ENCODE data around the gene KIAA0753. TPM values are rescaled to one million over a fixed set of nuclear protein-coding genes. Genes with fewer than 3 reads are reported as not detected.
"Not testable (repeated sequence)": the region's sequence is repeated elsewhere in the genome, so short reads cannot be mapped to it uniquely, and the experiment has no call there.

KIAA0753 gene
- polyA plus RNA-seq, 1 donor from 2014 or later = 4.0 TPM

DNA sequence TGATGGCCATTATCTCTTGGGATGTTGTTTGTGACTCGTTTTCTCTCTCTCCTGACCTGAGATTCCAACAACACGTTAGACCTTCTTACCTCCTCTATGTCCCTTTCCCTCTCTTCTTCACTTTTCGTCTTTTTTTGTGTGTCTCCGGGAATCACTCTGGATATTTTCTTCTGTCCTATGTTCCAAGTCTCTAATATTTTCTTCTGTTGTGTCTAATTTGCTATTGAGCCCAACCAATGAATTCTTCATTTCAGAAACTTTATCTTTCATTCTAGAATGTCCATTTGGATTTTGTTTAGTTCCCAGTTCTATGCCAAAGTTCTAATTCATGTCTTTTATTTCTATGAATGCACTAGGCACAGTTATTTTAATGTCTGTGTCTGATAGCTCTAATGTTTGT lies 57.1 kb downstream of the KIAA0753 start:
- Mint-ChIP-seq H3K27me3 (no peaks in the 10 kb centered on the region), H3K4me1 (peaks cover 0 to 2% (median 0%) of the 10 kb centered on the region in 3 donors), H3K9me3 (peaks cover 2 to 7% (median 3%) of the 10 kb centered on the region in 3 donors), H3K27ac (no peak overlapping the region), H3K36me3 (peaks cover 38% of the 10 kb centered on the region), H3K4me3 (no peak overlapping the region)

DNA sequence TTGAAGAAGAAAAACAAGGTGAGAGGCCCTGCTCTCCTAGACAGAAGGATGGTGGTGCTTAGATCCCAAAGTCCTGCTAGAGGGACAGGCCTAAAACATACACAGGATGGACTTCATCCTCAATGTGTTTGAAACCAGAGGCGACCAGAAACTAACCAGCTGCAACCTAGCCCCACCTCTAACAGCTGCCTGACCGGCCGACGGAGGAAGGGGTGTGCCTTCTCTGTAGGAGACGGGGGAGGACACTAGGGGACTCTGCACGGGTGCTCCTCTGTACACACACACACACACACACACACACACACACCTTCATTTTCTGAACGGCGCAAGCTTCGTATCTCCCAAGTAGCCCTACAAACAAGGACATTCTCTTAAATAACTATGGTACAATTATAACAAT lies 59.9 kb downstream of the KIAA0753 start:
- H3K36me3 Mint-ChIP-seq = peaks cover 24% of the 10 kb centered on the region
- peaks cover 3 to 6% (median 4%) of the 10 kb centered on the region in 3 donors for H3K4me1 Mint-ChIP-seq

DNA sequence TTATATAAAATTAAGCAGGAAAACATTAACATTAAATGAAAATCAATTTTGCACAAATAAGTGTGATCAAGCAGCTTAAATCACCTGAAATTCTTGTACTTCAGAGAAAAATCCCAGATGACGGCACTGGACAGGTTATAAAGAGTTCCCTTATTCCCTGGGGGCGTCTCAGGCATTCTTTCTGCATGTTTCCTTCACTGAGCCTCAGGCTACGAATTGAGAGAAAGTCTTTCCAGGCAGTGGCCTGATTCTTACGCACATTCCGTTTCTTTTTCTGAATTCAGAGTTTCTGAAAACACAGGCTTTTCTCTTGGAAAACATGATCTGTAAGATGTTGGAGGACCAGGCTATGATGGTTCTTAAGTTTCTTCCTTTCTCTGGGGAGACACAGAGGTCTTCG lies 62.0 kb downstream of the KIAA0753 start:
- Mint-ChIP-seq H3K27ac (no peak overlapping the region), H3K27me3 (no peaks in the 10 kb centered on the region), H3K4me3 (no peak overlapping the region), H3K9me3 (no peaks in the 10 kb centered on the region), H3K4me1 (peaks cover 12 to 16% (median 13%) of the 10 kb centered on the region in 3 donors), H3K36me3 (peaks cover 13% of the 10 kb centered on the region)

More for the DNA sequence above, 59.9 kb downstream of the KIAA0753 start:
- Mint-ChIP-seq H3K4me3 (no peak overlapping the region), H3K9me3 (peaks cover under 1 to 2% (median 2%) of the 10 kb centered on the region in 3 donors), H3K27me3 (no peaks in the 10 kb centered on the region), H3K27ac (no peak overlapping the region)

DNA sequence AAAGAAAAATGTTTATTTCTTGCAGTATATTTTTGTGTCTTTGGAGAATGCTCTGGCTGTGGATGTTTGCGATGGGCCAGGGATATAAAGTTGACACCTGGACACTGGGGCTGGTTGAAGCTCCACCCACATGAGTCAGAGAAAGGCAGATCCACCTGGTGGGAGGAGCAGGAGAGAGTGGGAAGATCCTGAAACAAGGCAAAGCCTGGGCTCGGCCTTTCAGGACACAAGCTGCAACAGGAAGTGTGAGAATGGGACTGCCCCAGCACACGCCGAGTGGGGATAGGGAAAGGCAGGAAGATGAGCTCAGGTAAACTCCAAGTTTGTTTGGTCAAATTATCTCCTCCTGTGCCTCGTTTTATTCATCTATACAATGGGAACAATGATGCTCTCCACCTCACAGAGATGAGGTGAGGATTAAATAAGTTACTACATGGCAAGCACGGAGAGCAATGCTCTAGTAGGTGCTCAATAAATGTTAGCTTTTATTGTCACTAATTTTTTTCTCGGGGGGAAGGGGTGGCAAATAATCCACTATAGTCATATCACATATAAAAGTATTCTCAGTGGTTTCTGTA lies 62.7 kb downstream of the KIAA0753 start:
- Mint-ChIP-seq H3K9me3 (no peaks in the 10 kb centered on the region), H3K4me1 (peaks cover 12 to 15% (median 13%) of the 10 kb centered on the region in 3 donors), H3K4me3 (no peak overlapping the region), H3K27me3 (no peaks in the 10 kb centered on the region), H3K27ac (no peak overlapping the region), H3K36me3 (peaks cover 10% of the 10 kb centered on the region)

DNA sequence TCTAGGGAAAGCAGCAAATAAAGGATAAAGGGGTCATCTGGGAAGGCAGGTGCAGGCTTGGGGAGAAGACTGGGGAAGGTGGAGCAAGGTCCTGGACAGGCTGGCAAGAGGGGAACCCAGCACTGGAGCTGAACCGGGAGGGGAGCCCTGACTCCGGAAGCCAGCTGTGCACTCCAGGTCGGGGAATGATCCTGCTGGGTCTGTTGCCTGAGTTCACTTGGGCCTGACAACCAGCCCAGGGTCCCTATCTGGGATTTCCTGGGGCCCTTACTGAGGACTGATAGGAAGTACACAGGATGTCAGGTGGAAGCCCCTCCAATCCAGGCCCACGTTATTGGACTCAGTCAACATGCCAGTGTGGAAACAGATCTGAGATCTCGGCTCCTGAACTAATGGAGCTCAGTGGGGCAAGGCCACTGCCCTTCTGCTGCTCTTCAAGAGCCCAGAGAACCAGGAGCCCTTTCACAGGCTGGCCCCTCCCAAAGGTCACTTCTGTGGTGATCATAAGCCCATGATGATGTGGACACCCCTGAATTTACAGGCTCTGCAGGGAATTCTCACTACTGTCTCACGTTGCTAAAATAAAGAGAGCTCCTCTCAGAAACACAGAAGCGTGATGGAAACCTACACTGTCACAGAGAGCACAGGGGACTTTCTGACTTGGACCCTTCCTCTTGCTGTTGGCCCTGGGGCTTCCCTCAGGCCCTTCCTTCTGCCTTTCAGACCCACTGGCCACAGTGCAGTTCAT lies 64.3 kb downstream of the KIAA0753 start:
- Mint-ChIP-seq H3K36me3 (peaks cover 5% of the 10 kb centered on the region), H3K27me3 (no peaks in the 10 kb centered on the region), H3K9me3 (no peaks in the 10 kb centered on the region), H3K4me1 (peaks cover 12 to 15% (median 13%) of the 10 kb centered on the region in 3 donors), H3K4me3 (peak overlapping the region in 1 of 4 donors; percentile 88), H3K27ac (peak overlapping the region in 2 of 3 donors; percentile 52 to 84)

DNA sequence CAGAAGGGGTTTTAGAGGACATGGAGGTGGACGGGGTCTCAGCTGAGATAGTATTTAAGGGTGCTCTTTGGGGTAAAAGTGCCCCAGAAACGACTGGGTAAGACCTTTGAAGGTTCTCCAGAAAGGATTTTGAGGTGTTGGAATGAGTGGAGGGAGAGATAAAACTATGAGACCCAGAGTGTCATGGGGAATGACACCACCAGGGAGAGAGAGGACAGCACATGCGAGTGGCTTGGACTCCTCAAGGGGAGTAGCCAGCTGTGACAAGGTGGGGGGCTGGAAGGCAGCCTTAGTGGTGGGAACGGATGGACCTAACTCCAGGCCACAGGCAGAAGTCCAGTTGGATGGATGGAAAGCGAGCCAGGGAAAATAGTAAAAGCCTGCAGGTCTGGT lies 64.9 kb downstream of the KIAA0753 start:
- H3K36me3 Mint-ChIP-seq = peaks cover 5% of the 10 kb centered on the region
- peak overlapping the region in 1 of 3 donors; percentile 52 for H3K27ac Mint-ChIP-seq
- H3K4me1 Mint-ChIP-seq = peaks cover 12 to 15% (median 13%) of the 10 kb centered on the region in 3 donors
- H3K4me3 Mint-ChIP-seq = peak overlapping the region in 3 of 4 donors; percentile 60 to 89 (median 88)
- no peaks in the 10 kb centered on the region for H3K27me3 Mint-ChIP-seq
- no peaks in the 10 kb centered on the region for H3K9me3 Mint-ChIP-seq

DNA sequence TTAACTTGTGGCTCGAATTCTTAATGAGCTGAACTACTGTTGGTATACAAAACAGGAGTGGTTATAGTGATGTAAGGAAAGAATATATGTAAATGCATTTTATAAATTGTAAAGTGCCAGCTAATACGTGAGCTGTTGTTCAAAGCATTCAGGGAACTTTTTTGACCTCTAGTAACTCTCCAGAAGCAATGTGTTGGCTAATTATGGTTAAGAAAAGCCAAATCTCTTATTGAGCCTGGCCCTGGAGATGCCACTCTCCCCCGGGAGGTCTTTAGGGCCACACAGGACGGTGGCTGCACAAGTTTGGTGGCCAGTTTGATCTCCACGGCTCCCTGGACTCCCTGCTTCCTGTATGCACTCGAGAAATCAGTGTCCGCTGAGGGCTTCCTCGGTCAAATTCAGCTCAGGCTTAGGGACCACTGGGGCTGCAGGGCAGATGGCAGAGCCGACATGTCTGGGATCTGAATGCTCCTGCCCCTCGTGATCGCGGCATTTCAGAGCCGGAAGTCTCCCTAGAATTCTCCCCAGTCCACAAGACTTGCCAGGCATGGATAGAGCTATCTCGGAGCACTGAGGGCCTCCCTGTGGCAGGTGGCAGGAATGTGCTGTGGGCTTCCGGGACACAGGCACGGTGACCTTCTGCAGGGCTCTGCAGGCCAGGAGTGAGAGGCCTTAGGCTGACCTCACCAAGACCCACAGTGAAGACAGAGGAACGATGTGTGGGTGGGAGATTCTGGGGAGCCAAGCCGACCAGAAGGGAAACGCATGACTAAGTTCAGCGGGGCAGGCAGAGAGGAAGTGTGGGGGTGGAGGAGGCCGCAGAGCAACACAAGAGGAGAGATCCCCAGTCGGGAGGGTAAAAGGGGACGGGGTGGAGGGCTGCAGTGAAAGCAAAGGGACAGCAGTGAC lies 65.6 kb downstream of the KIAA0753 start:
- H3K4me1 Mint-ChIP-seq = peaks cover 12 to 15% (median 13%) of the 10 kb centered on the region in 3 donors

DNA sequence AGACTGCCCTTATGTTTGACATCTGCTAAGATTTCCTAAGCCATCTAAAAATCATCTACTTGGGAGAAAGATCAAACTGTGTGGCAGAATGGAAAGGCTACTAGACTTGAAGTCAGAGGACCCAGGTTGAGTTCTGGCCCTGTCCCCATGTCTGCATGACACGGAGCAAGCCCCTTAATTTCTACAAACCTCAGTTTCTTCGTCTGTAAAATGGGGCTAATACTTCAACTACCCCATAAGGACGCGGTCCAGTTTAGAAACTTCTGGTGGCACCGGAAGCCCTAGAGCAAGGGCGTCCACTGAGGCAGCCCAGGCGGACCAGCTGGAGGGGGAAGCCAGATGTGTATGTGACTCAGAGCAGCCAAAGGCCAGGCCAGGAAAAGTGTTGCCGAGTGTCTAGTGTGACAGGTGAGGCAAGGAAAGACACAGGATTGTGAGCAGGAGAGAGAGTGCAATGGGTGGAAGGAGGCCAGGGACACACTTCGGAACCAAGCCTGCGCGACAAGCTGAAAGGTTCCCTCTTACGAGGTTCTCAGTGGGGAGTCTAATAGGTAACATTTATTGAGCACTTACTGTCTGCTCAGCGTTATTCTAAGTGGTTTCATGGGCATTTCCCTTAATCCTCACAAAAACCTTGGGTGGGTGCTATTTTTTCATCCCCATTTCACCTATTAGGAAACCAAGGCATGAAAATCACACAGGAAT lies 66.4 kb downstream of the KIAA0753 start:
- Mint-ChIP-seq H3K9me3 (no peaks in the 10 kb centered on the region), H3K4me1 (peaks cover 12 to 15% (median 13%) of the 10 kb centered on the region in 3 donors), H3K4me3 (peak overlapping the region in 1 of 4 donors; percentile 56), H3K27me3 (no peaks in the 10 kb centered on the region), H3K27ac (peak overlapping the region in 1 of 3 donors; percentile 48), H3K36me3 (peaks cover 3% of the 10 kb centered on the region)

More for the DNA sequence above, 65.6 kb downstream of the KIAA0753 start:
- Mint-ChIP-seq H3K27ac (peak overlapping the region in 1 of 3 donors; percentile 52), H3K9me3 (no peaks in the 10 kb centered on the region), H3K36me3 (peaks cover 5% of the 10 kb centered on the region), H3K27me3 (no peaks in the 10 kb centered on the region), H3K4me3 (peak overlapping the region in 3 of 4 donors; percentile 60 to 89 (median 88))

DNA sequence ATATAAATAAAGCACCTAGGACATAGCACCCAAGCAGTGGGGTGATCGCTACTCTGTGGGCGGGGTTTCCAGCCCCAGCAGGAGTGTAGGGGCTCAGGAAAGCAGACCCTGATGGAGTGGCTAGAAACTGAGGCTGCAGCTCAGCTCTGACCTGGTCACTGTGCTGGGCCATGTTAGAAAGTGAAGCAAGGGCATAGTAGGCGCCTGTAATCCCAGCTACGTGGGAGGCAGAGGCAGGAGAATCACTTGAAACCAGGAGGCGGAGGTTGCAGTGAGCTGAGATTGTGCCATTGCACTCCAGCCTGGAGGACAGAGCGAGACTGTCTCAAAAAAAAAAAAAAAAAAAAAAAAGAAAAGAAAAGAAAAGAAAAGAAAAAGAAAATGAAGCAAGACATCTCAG lies 67.0 kb downstream of the KIAA0753 start:
- H3K27ac Mint-ChIP-seq, H3K36me3 Mint-ChIP-seq, H3K4me3 Mint-ChIP-seq, H3K9me3 Mint-ChIP-seq, H3K27me3 Mint-ChIP-seq: not testable (repeated sequence)
- peaks cover 12 to 15% (median 13%) of the 10 kb centered on the region in 3 donors for H3K4me1 Mint-ChIP-seq

DNA sequence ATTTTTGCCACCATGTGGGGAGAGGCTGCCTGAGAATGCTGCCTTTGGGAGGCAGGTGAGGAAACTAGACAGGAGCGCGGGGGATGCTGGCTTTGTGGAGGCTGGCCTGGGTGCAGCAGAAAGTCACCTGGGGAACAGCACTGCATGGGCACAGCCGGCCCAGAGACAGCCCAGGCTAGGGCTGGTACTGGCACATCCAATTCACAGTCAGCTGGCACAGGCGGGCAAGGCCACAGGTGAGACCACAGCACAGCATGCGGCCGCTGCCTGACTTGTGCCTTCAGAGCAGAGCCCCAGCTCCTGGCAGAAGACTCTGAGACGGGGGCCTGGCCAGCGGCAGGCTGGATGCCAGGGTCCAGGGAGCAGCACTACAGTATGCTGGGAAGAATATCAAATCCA lies 67.5 kb downstream of the KIAA0753 start:
- Mint-ChIP-seq H3K27me3 (no peaks in the 10 kb centered on the region), H3K4me3 (no peak overlapping the region), H3K4me1 (peaks cover 12 to 15% (median 13%) of the 10 kb centered on the region in 3 donors), H3K9me3 (no peaks in the 10 kb centered on the region), H3K36me3 (no peaks in the 10 kb centered on the region), H3K27ac (no peak overlapping the region)

DNA sequence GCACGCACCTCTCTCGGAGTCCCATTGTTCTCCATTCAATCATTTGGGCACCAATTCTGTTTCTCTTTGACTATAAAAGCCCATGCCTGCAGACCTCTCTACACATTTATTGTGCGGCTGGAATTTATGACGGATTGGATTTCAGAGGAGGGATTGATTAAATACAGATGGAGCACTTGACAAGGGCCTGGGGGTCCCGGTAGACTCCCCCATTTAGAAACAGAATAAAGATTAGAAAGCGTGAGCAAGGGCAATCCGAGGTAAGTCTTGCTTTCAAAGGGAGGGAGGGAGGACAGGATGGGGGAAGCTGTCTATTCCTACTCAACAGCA lies 69.1 kb downstream of the KIAA0753 start:
- Mint-ChIP-seq H3K4me3 (no peak overlapping the region), H3K36me3 (no peaks in the 10 kb centered on the region), H3K4me1 (peaks cover 12 to 15% (median 13%) of the 10 kb centered on the region in 3 donors), H3K27me3 (no peaks in the 10 kb centered on the region), H3K9me3 (no peaks in the 10 kb centered on the region), H3K27ac (no peak overlapping the region)

DNA sequence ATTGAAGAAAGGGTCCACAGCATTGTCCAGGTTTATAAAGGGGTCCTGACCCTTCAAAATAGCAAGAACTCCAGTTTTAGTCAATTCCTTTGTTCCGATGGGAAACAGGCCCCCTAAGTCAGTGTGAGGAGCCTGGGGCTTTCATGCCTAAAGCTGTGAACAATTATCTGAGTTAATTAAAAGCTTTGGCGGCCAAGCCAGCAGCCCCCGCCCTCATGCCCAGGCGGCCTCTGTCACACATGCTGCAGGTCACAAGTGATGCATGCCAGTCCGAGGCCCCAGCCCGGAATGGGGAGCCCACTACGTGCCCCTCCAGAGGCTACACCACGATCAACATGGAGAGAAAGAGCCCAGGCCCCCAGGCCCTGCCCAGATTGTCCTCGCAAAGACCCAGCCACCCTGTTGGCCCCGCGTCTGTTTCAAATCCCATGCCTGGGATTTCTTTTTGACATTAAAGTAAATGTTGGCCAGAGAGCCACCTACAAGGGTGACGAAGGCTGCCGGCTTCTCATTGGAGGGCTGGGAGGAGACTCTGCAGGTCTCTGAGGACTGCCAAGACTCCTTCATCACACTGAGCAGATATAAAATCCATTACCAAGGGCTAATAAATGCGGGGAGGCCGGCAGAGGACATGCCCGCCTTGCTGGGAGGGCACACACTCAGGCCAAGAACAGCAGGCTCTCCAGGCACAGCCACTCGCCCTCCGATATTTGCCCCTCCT lies 69.6 kb downstream of the KIAA0753 start:
- Mint-ChIP-seq H3K27me3 (no peaks in the 10 kb centered on the region), H3K9me3 (no peaks in the 10 kb centered on the region), H3K36me3 (no peaks in the 10 kb centered on the region), H3K4me1 (peaks cover 11 to 13% (median 11%) of the 10 kb centered on the region in 3 donors), H3K4me3 (no peak overlapping the region), H3K27ac (no peak overlapping the region)

DNA sequence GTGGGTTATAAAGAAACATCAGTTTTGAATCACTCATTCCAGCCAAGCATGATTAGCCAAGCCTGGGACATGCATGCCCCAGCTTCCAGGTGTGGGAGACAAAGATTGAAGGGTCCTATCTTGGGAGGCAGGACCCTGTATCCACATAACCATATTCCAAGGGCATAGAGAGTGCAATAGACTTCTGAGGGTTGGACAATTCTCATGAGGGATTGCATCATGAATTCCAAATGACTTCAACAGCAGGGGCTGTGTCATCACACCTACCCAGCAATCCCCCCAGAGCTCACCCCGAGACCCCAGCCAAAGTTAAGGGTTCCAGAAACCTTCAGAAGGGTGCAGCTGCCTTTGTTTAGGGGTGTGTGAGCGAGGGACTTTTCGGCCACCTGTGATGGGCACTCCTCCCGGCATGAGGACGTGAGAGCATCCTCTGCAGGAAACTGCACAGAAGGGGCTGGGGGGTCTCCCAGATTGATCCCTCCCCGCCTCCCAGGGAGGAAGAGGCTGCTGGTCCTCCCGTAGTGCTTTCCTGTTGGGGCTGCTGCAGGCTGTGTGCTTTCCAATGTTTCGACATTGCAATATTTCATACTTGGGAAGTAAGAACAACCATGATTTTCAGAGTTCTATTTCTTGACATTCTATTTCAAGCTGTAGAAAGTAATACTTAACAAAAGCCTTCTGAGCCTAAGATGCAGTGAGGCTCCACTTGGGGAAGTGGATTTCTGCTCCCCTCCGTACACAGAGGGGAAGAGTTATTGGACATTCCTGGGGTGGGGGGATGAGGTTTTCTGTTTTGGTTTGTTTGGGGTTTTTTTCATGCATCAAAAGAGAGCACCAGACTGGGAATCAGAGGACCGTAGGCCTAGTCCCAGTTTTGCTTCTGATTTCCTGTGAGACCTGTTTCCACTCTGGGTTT lies 70.9 kb downstream of the KIAA0753 start:
- H3K27ac Mint-ChIP-seq = no peak overlapping the region
- no peak overlapping the region for H3K4me3 Mint-ChIP-seq
- H3K4me1 Mint-ChIP-seq = peaks cover 0 to 3% (median 0%) of the 10 kb centered on the region in 3 donors
- H3K9me3 Mint-ChIP-seq = no peaks in the 10 kb centered on the region
- H3K36me3 Mint-ChIP-seq = no peaks in the 10 kb centered on the region
- H3K27me3 Mint-ChIP-seq = peaks cover 1% of the 10 kb centered on the region

All from IgD-negative memory B cell (primary cell).